Colonic mucosa (tissue), 4 donors: Measurements from ENCODE around the gene ZSCAN21. TPM values are rescaled to one million over a fixed set of nuclear protein-coding genes. Genes with fewer than 3 reads are reported as not detected.

Experiments
- DNase-seq: peaks from one replicate; pipeline ENCODE4 v3.0.0-alpha.2; 2020
- H3K27ac ChIP-seq: fragments of 200-600 bp; one replicate; pipeline ENCODE4 v1.8.0; 2021
- H3K27me3 ChIP-seq: fragments of 200-600 bp; one replicate; pipeline ENCODE4 v1.8.0; 2021
- H3K36me3 ChIP-seq: fragments of 200-600 bp; one replicate; pipeline ENCODE4 v1.8.0; 2021
- H3K4me1 ChIP-seq: fragments of 200-600 bp; one replicate; pipeline ENCODE4 v1.8.0; 2021; ENCODE audit warnings: mild to moderate bottlenecking
- H3K4me3 ChIP-seq: fragments of 200-600 bp; one replicate; pipeline ENCODE4 v1.8.0; 2021
- H3K9ac ChIP-seq, 2 donors: one replicate each; pipeline ENCODE4 v1.7.0; 2013; ENCODE audit warnings: control low read depth in 2 of 2, low read depth in 2 of 2, low read length in 2 of 2
- H3K9me3 ChIP-seq: fragments of 200-600 bp; one replicate; pipeline ENCODE4 v1.8.0; 2021
- CTCF ChIP-seq: fragments of 200-600 bp; IDR thresholded peaks from one replicate; pipeline ENCODE4 v1.8.0; 2022; ENCODE audit warnings: antibody characterized with exemption, mild to moderate bottlenecking
- intact Hi-C: fragments of 100-400 bp; cut with DNase I; formaldehyde crosslinking; loops from one replicate; pipeline ENCODE4 v1.14.1; 2022
- total RNA-seq, 2 donors: library from RNA; stranded (reverse); fragmentation: NEBNext Ultra II Directional in 1 of 2; extraction: Animal tissue kit (Norgen Biotek cat#: 25700) in 1 of 2; gene quantifications; one replicate each; pipeline ENCODE4 v1.2.1, GENCODE V29; 2021
- donor health status: healthy.
- donor health status: DM: no; HTN: no; CAD: no.
- donor health status: DM: no; HTN: no; CAD: no.

The ZSCAN21 gene
- total RNA-seq, 2 donors from 2014 or later: 6.2 to 7.7 TPM

DNA sequence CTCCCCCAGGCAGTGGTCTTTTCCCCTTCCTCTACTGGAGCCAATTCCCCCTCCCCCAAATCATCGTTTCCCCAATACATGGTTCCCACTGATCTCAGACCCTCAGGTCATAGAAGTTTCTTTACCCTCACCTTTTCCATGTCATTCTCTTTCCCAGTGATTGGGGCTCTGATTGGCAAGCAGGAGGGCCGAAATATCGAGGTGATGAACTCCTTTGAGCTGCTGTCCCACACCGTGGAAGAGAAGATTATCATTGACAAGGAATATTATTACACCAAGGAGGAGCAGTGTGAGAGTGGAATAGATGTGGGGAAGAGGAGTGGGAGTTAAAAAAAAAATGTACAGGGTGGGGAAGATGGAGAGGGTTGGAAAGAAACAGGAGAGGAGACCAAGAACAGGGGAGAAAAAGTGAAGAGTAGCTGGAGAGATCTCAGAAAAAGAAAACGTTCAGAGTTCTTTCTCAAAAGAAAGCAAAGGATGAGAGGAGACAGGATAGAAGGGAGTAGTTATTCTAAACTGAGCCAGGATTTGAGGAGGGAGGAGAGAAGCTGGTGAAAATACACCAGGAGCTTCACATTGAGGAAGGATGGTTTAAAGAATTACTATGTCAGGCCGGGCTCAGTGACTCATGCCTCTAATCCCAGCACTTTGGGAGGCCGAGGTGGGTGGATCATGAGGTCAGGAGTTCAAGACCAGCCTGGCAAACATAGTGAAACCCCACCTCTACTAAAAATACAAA, 40.1 kb downstream of the ZSCAN21 start:
- Histone ChIP-seq H3K4me1 (peaks cover 3% of the 10 kb centered on the region), H3K9me3 (no peaks in the 10 kb centered on the region), H3K4me3 (peak overlapping the region; percentile 66), H3K27me3 (no peaks in the 10 kb centered on the region), H3K27ac (peak overlapping the region; percentile 75), H3K36me3 (peaks cover 15% of the 10 kb centered on the region), H3K9ac (peak overlapping the region; percentile 93 to 97)
- intact Hi-C loops: no loop called here
- DNase-seq: no peak
- no peak for TF ChIP-seq CTCF

DNA sequence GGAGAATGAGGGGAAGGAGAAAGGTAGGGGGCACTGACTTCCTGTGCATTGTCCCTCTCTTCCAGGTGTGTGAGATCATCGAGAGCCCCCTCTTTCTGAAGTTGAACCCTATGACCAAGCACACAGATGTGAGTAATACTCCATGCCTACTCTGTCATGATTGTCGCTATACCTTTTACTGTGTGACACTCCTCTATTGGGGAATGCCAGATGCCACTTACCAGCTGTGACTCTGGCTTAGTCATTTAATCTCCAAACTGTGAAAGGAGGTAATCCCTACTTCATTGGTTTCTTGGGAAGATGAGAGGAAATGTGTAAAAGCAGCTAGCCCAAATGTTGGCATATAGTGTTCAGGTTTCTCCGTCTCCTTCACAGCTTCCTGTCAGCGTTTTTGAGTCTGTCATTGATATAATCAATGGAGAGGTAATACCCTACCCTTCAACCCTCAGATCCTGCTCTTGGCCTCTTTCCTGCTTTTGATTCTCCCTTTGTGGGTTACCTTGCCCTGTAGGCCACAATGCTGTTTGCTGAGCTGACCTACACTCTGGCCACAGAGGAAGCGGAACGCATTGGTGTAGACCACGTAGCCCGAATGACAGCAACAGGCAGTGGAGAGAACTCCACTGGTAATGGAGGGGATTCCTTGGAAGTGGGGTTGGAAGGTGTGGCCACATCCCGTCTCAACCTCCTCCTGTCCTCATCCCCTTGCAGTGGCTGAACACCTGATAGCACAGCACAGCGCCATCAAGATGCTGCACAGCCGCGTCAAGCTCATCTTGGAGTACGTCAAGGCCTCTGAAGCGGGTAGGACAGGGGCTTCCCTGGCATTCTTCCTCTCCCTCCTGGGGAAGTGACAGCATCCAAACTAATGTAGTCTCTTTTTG, 41.2 kb downstream of the ZSCAN21 start:
- H3K27me3 ChIP-seq: no peaks in the 10 kb centered on the region
- H3K27ac ChIP-seq: no peak overlapping the region
- no peaks in the 10 kb centered on the region for H3K9me3 ChIP-seq
- no peak overlapping the region for H3K9ac ChIP-seq
- TF ChIP-seq CTCF: no peak
- intact Hi-C loops: no loop called here
- no peak overlapping the region for H3K4me3 ChIP-seq
- no peak for DNase-seq
- peaks cover 26% of the 10 kb centered on the region for H3K36me3 ChIP-seq
- peaks cover 3% of the 10 kb centered on the region for H3K4me1 ChIP-seq

DNA sequence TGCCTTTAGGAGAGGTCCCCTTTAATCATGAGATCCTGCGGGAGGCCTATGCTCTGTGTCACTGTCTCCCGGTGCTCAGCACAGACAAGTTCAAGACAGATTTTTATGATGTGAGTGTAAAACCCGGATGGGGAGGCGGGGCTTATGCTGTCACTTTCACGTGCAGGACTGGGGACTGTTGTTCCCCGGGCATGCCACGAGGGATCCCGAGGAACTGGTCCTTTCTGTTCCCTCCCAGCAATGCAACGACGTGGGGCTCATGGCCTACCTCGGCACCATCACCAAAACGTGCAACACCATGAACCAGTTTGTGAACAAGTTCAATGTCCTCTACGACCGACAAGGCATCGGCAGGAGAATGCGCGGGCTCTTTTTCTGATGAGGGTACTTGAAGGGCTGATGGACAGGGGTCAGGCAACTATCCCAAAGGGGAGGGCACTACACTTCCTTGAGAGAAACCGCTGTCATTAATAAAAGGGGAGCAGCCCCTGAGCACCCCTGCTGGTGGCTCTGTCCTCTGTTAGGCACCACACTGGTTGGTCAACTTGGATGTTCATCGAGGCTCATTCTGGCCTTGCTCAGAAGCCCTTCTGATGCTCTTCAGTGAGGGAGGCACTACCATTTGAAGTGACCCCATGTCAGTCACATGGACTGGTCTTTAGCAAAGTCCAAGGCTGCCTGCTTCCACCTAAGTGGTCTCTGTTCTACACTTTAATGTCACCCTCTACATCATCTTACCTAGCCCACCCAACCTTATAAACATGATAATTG, 42.0 kb downstream of the ZSCAN21 start:
- no peak for DNase-seq
- Histone ChIP-seq H3K36me3 (peaks cover 32% of the 10 kb centered on the region), H3K4me3 (no peak overlapping the region), H3K9ac (no peak overlapping the region), H3K27ac (no peak overlapping the region), H3K4me1 (peaks cover 3% of the 10 kb centered on the region), H3K9me3 (no peaks in the 10 kb centered on the region), H3K27me3 (no peaks in the 10 kb centered on the region)
- no peak for TF ChIP-seq CTCF
- intact Hi-C loops: no loop called here

DNA sequence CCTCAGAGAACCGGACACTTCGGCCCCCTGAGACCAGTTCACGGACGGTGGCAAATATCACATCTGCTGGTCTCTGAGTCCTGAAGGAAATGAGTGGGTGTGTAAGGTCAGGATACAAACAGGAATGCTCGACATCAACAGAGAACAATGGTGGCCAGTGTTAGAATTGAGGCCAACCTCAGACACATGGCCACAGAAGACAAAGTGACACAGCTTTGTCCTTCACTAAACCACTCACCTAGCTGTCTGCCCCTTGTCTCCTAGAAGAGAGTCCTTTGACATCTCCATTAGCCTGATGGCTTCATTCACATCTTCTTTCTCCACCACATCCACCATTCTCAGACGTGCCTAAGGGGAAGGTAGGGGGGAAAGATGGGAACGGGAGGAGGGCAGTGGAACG, 43.5 kb downstream of the ZSCAN21 start:
- no peaks in the 10 kb centered on the region for H3K9me3 ChIP-seq
- H3K27ac ChIP-seq: no peak overlapping the region
- H3K4me1 ChIP-seq: peaks cover 3% of the 10 kb centered on the region
- TF ChIP-seq CTCF: no peak
- intact Hi-C loops: no loop called here
- no peak overlapping the region for H3K9ac ChIP-seq
- no peaks in the 10 kb centered on the region for H3K27me3 ChIP-seq
- peaks cover 37% of the 10 kb centered on the region for H3K36me3 ChIP-seq
- DNase-seq: no peak
- no peak overlapping the region for H3K4me3 ChIP-seq

DNA sequence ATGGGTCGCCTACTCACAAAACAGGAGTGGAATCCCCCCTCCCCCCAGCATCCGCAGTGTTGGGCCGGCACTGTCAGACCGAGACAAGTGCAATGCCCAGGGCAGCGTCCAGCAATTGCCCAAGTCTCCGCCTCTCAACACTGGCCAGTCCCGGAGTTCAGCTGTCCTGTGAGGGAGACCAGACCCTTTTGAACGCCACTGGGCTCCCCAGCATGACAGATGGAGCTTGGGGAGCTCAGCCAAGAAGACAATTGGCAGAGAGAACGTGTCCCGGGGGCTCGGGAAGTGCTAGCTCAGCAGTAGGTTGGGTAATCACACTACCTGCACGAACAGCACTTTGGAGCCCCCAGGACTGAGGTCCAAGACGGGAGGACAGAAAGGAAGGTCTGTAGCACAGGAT, 43.9 kb downstream of the ZSCAN21 start:
- no peak for DNase-seq
- Histone ChIP-seq H3K27ac (no peak overlapping the region), H3K36me3 (peaks cover 42% of the 10 kb centered on the region), H3K4me1 (peaks cover 3% of the 10 kb centered on the region), H3K9ac (no peak overlapping the region), H3K9me3 (no peaks in the 10 kb centered on the region), H3K27me3 (no peaks in the 10 kb centered on the region), H3K4me3 (no peak overlapping the region)
- intact Hi-C loops: no loop called here
- TF ChIP-seq CTCF: no peak
